ENCODE results near the gene GNE.

GRCh38 chr9:36192196-36192595 is 66.1 kb downstream of the GNE start:
- TF ChIP-seq RAD21 (IDR thresholded peaks at IDR 0.05; ENCODE audit: low read depth), result no peak
- TF ChIP-seq EP300 (IDR thresholded peaks at IDR 0.05; ENCODE audit: borderline replicate concordance), result no peak
